SK-N-MC (cell line): ENCODE results near the gene BCR.

ENCODE experiments used
- EZH2 ChIP-seq: fragments of 200-600 bp; sonication (generic); IDR thresholded peaks from one replicate; pipeline ENCODE4 v1.6.1; 2017; ENCODE audit warnings: antibody characterized with exemption
- FOXP2 ChIP-seq: optimal IDR thresholded peaks from 2 replicates; pipeline ENCODE3; 2011; ENCODE audit warnings: mild to moderate bottlenecking, moderate library complexity; ENCODE audit not compliant: insufficient read depth; ENCODE audit errors: extremely low read length, control extremely low read depth
- POLR2AphosphoS5 ChIP-seq: IDR thresholded peaks from 2 replicates; pipeline ENCODE4 v1.6.1; 2012; ENCODE audit warnings: mild to moderate bottlenecking, low read depth, low read length, borderline replicate concordance

DNA sequence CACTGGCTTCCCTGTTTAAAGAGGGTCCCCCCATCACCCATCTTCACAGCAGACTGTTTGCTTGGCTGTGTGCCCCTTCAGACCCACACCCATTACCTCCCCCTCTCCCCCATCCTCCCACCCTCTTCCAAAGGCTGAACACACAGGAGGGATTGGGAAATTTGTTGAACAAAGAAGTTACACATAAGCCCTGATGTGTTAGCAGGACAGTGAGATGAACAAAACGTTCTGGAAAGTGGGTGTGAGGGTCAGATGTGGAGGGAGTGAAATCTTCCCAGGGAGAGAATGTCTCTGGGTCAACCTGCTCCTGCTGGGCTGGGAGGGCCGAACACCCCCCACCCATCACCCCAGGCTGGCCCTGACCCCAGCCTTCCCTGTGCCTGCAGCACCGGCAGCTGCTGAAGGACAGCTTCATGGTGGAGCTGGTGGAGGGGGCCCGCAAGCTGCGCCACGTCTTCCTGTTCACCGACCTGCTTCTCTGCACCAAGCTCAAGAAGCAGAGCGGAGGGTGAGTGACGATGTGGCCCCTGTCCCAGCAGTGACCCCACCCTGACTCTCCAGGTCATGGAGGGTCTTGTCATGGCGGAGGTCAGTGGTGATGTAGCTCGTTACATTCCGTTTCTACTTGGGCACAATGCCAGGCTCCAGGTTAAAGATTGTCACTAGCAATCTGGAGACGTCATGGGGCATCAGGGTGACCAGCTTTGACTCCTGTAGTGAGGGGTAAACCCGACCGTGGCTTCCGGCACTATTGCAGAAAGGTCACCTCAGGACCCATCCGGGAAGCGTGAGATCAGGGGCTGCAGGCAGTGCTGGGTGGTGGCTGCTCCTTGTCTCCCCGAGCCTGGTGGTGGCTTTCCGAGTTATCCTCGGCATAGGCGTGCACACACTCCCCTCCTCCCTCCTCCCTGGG lies 103.5 kb downstream of the BCR start:
- TF ChIP-seq EZH2 (no peak), POLR2AphosphoS5 (no peak), FOXP2 (no peak)
